Kidney (tissue), 14 donors: Measurements from ENCODE around the gene C2CD3. TPM values are rescaled to one million over a fixed set of nuclear protein-coding genes. Genes with fewer than 3 reads are reported as not detected.

Experiments used
- DNase-seq, 5 donors: peaks; one replicate each; pipeline ENCODE4 v3.0.0-alpha.2; 2013 to 2020
- FAIRE-seq: peaks from 2 replicates; lab custom pipeline; 2012; peaks lifted over from hg19 to GRCh38; lab: Jason Lieb, UNC
- H3K27ac ChIP-seq, 2 donors: one replicate each; pipeline ENCODE4 v1.7.0; 2013; ENCODE audit warnings: low read depth in 2 of 2, low read length in 2 of 2, inconsistent platforms in 1 of 2
- H3K27me3 ChIP-seq: one replicate; pipeline ENCODE4 v1.7.1; 2013; ENCODE audit warnings: low read length, inconsistent platforms; ENCODE audit not compliant: control insufficient read depth, insufficient read depth
- H3K36me3 ChIP-seq, 3 donors: one replicate each; pipeline versions ENCODE4 v1.7.0 to v1.7.1; 2013; ENCODE audit warnings: low read length in 3 of 3, control low read depth in 1 of 3, inconsistent platforms in 1 of 3; ENCODE audit not compliant: insufficient read depth in 3 of 3, control insufficient read depth in 2 of 3
- H3K4me1 ChIP-seq, 3 donors: one replicate each; pipeline versions ENCODE4 v1.7.0 to v1.7.1; 2013; ENCODE audit warnings: low read length in 3 of 3, inconsistent platforms in 1 of 3, low read depth in 1 of 3; ENCODE audit not compliant: control insufficient read depth in 2 of 3, insufficient read depth in 2 of 3
- H3K4me3 ChIP-seq, 3 donors: one replicate each; pipeline versions ENCODE4 v1.7.0 to v1.8.1; 2013; ENCODE audit warnings: low read length in 3 of 3, control low read depth in 1 of 3, inconsistent platforms in 1 of 3
- H3K9ac ChIP-seq, 3 donors: one replicate each; pipeline versions ENCODE4 v1.7.0 to v1.7.1; 2013; ENCODE audit warnings: low read length in 3 of 3, control low read depth in 1 of 3, inconsistent platforms in 1 of 3
- H3K9me3 ChIP-seq, 3 donors: one replicate each; pipeline versions ENCODE4 v1.7.0 to v1.7.1; 2013; ENCODE audit warnings: low read length in 3 of 3, control low read depth in 1 of 3, inconsistent platforms in 1 of 3; ENCODE audit not compliant: control insufficient read depth in 2 of 3, insufficient read depth in 1 of 3
- CTCF ChIP-seq: IDR thresholded peaks from 3 replicates; pipeline ENCODE4 v1.5.1; 2012; ENCODE audit warnings: mild to moderate bottlenecking, moderate library complexity, borderline replicate concordance; ENCODE audit not compliant: insufficient read depth; ENCODE audit errors: extremely low read depth
- intact Hi-C: fragments of 100-400 bp; cut with DNase I; formaldehyde crosslinking; loops from one replicate; pipeline ENCODE4 v1.11.1; 2022
- polyA plus RNA-seq: library from polyadenylated mRNA; stranded (reverse); fragments of 350-450 nt; fragmentation: Illumina TruSeq; extraction: RNeasy Lipid Tissue Mini Kit (QIAGEN cat#74804); gene quantifications from one replicate; pipeline ENCODE4 v1.2.3, GENCODE V29; 2014; ENCODE audit warnings: low read depth, low replicate concordance; ENCODE audit not compliant: insufficient read depth
- total RNA-seq: library from RNA; stranded (reverse); fragmentation: NEBNext Ultra II Directional; extraction: Animal tissue kit (Norgen Biotek cat#: 25700); gene quantifications from one replicate; pipeline ENCODE4 v1.2.1, GENCODE V29; 2021
- donor health status: control.
- donor health status: control.
- donor health status: control.
- donor health status: control.
- donor health status: control.
- donor health status: DM: yes; HTN: yes; CAD: no.
- donor health status: Normal renal cell carcinoma (clear cell type).

The C2CD3 gene
- total and polyA plus RNA-seq, 2 donors from 2014 or later, result 5.6 to 28.7 TPM

DNA sequence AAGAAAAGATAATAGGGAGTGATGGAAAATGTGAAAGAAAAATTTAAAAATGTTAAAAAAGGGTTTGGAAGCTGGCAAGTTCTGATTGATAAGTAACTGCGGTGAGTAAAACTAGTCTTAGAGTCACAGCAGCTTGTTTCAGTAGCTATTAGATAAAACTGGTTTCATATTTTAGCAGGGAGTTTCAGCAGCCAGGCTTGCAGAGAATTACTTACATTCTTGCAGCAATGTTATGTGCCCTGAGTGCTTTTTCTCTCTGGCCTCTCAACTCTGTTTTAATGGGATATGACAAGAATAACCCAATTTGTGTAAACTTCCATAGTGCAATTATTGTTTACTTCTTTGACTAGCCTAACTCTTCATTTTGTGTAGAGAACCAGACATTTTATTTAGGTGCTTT, 33.9 kb upstream of the C2CD3 start:
- no peak for FAIRE-seq
- Histone ChIP-seq H3K27ac (no peak overlapping the region), H3K4me3 (no peak overlapping the region), H3K36me3 (peaks cover 0 to 19% (median 7%) of the 10 kb centered on the region in 3 donors), H3K9me3 (no peaks in the 10 kb centered on the region), H3K4me1 (no peaks in the 10 kb centered on the region), H3K27me3 (no peaks in the 10 kb centered on the region), H3K9ac (no peak overlapping the region)
- intact Hi-C loops, result no loop called here
- DNase-seq, result no peak
- no peak for TF ChIP-seq CTCF

DNA sequence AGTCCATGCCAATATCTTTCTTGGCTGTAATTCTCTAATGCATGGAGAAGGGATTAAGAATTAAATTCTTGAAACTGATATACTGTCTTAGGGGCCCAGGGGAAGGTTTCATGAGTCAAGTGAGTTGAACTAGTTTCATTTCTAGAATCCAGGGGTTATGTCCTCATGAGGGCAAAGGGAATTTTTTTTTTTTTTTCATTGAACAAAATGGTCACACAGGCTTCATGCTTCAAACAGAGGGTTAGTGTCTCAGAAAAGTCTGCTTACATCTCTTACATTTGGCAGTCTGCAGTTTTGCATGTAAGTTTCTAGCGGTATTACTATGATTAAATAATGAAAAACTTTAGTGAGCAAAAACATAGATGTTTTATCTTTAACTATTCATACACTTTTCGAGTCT, 33.2 kb upstream of the C2CD3 start:
- intact Hi-C loops, result no loop called here

DNA sequence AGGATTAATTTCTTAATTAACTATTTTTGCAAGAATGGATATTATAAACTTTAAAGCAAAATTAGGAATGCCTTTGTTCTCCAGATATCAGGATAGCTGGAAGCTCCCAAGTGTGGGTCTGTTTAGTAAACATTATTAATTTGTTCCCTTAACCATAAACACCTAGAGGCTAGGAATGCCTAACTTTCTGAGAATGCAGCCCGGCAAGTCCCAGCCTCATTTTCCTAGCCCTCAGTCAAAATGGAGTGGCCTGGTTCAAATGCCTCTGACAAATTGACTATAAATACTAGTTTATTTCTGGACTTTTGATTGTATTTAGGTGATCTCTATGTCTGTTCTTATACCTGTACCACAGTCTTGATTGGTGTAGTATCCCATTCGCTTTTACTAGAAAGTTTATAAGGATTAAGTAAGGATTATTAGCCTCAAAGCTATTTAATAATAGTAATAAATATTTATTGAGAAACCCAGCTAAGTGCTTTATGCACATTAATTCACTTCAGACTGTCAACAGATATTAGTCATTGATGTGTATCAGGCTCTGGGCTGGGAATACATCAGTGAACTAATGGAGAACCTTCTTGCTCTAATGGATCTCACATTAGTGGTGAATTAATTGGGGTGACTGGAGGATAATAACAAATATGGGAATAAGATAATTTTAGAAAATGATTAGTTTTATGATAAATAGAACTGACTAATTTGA, 26.1 kb upstream of the C2CD3 start:
- DNase-seq, result no peak
- Histone ChIP-seq H3K27ac (no peak overlapping the region), H3K4me1 (no peaks in the 10 kb centered on the region), H3K9me3 (no peaks in the 10 kb centered on the region), H3K9ac (no peak overlapping the region), H3K36me3 (no peaks in the 10 kb centered on the region), H3K27me3 (no peaks in the 10 kb centered on the region), H3K4me3 (no peak overlapping the region)
- no peak for FAIRE-seq
- TF ChIP-seq CTCF, result no peak
- intact Hi-C loops, result no loop called here

More for the DNA sequence above, 33.2 kb upstream of the C2CD3 start:
- Histone ChIP-seq H3K9me3 (no peaks in the 10 kb centered on the region), H3K9ac (no peak overlapping the region), H3K27me3 (no peaks in the 10 kb centered on the region), H3K4me3 (no peak overlapping the region), H3K4me1 (no peaks in the 10 kb centered on the region), H3K27ac (no peak overlapping the region), H3K36me3 (peaks cover 0 to 16% (median 7%) of the 10 kb centered on the region in 3 donors)
- FAIRE-seq, result no peak
- TF ChIP-seq CTCF, result no peak
- no peak for DNase-seq
